H9 (cell line): Measurements from ENCODE around the gene ABCA1. TPM values are rescaled to one million over a fixed set of nuclear protein-coding genes. Genes with fewer than 3 reads are reported as not detected.

Source experiments
- DNase-seq: peaks from one replicate; pipeline ENCODE4 v3.0.0-alpha.2; 2017
- H2AFZ ChIP-seq: one replicate; pipeline ENCODE4 v1.6.1; 2013; ENCODE audit warnings: mild to moderate bottlenecking, low read length, control low read depth, moderate library complexity
- H2AK5ac ChIP-seq: 2 replicates; pipeline ENCODE4 v1.6.1; 2013; ENCODE audit warnings: low read length, control low read depth, mixed read lengths; ENCODE audit not compliant: insufficient read length
- H2BK120ac ChIP-seq: one replicate; pipeline ENCODE4 v1.6.1; 2013; ENCODE audit warnings: low read depth, mild to moderate bottlenecking, low read length, control low read depth, inconsistent platforms; ENCODE audit not compliant: poor library complexity, severe bottlenecking
- H2BK12ac ChIP-seq: 2 replicates; pipeline ENCODE4 v1.6.1; 2013; ENCODE audit warnings: low read length, control low read depth, mixed read lengths, low read depth; ENCODE audit not compliant: insufficient read length
- H2BK15ac ChIP-seq: 2 replicates; pipeline ENCODE4 v1.6.1; 2013; ENCODE audit warnings: low read depth, low read length, control low read depth
- H2BK20ac ChIP-seq: one replicate; pipeline ENCODE4 v1.6.1; 2013; ENCODE audit warnings: low read depth, mild to moderate bottlenecking, low read length, control low read depth, inconsistent platforms; ENCODE audit not compliant: poor library complexity, severe bottlenecking
- H2BK5ac ChIP-seq: 2 replicates; pipeline ENCODE4 v1.6.1; 2013; ENCODE audit warnings: low read length, control low read depth, mixed read lengths; ENCODE audit not compliant: insufficient read length
- H3K14ac ChIP-seq: 2 replicates; pipeline ENCODE4 v1.6.1; 2013; ENCODE audit warnings: low read length, control low read depth; ENCODE audit not compliant: insufficient read depth
- H3K18ac ChIP-seq: 2 replicates; pipeline ENCODE4 v1.6.1; 2013; ENCODE audit warnings: low read depth, mild to moderate bottlenecking, mixed read lengths, low read length, control low read depth; ENCODE audit not compliant: insufficient read length
- H3K23ac ChIP-seq: 2 replicates; pipeline ENCODE4 v1.6.1; 2013; ENCODE audit warnings: low read length, control low read depth, mixed read lengths, low read depth; ENCODE audit not compliant: insufficient read length
- H3K23me2 ChIP-seq: 2 replicates; pipeline ENCODE4 v1.6.1; 2013; ENCODE audit warnings: low read depth, mild to moderate bottlenecking, mixed read lengths, low read length, control low read depth; ENCODE audit not compliant: insufficient read length, poor library complexity, severe bottlenecking
- H3K27ac ChIP-seq: 2 replicates; pipeline ENCODE4 v1.5.1; 2013; ENCODE audit warnings: low read length, control low read depth, mixed read lengths, low read depth; ENCODE audit not compliant: insufficient read length
- H3K27me3 ChIP-seq: 2 replicates; pipeline ENCODE4 v1.6.1; 2013; ENCODE audit warnings: low read length, control low read depth, inconsistent platforms; ENCODE audit not compliant: insufficient read depth
- H3K4ac ChIP-seq: 2 replicates; pipeline ENCODE4 v1.6.1; 2013; ENCODE audit warnings: low read depth, mild to moderate bottlenecking, control low read depth, inconsistent platforms, low read length, moderate library complexity
- H3K4me1 ChIP-seq: 2 replicates; pipeline ENCODE4 v1.6.1; 2013; ENCODE audit warnings: low read length, control low read depth, inconsistent platforms; ENCODE audit not compliant: insufficient read depth
- H3K4me2 ChIP-seq: 2 replicates; pipeline ENCODE4 v1.6.1; 2013; ENCODE audit warnings: low read length, control low read depth, mixed read lengths; ENCODE audit not compliant: insufficient read length, insufficient read depth
- H3K56ac ChIP-seq: 2 replicates; pipeline ENCODE4 v1.6.1; 2013; ENCODE audit warnings: low read depth, mild to moderate bottlenecking, mixed read lengths, low read length, control low read depth; ENCODE audit not compliant: insufficient read length
- H3K79me1 ChIP-seq: 2 replicates; pipeline ENCODE4 v1.6.1; 2013; ENCODE audit warnings: low read depth, mild to moderate bottlenecking, moderate library complexity, low read length, control low read depth, inconsistent platforms; ENCODE audit not compliant: insufficient read depth, poor library complexity, severe bottlenecking
- H3K79me2 ChIP-seq: 2 replicates; pipeline ENCODE4 v1.6.1; 2013; ENCODE audit warnings: low read length, control low read depth, inconsistent platforms; ENCODE audit not compliant: insufficient read depth
- H3K9ac ChIP-seq: 2 replicates; pipeline ENCODE4 v1.6.1; 2013; ENCODE audit warnings: low read length, control low read depth, mixed read lengths; ENCODE audit not compliant: insufficient read length; ENCODE audit errors: extremely low read depth
- H3K9me3 ChIP-seq: one replicate; pipeline ENCODE4 v1.6.1; 2013; ENCODE audit warnings: low read depth, low read length, inconsistent platforms; ENCODE audit not compliant: control insufficient read depth
- H3T11ph ChIP-seq: one replicate; pipeline ENCODE4 v1.6.1; 2013; ENCODE audit warnings: mild to moderate bottlenecking, low read length, control low read depth, inconsistent platforms
- H4K20me1 ChIP-seq: one replicate; pipeline ENCODE4 v1.6.1; 2013; ENCODE audit not compliant: control insufficient read depth, insufficient read length, insufficient read depth
- H4K5ac ChIP-seq: 2 replicates; pipeline ENCODE4 v1.6.1; 2013; ENCODE audit warnings: low read depth, mild to moderate bottlenecking, mixed read lengths, low read length, control low read depth; ENCODE audit not compliant: insufficient read length
- H4K8ac ChIP-seq: replicated peaks from 2 replicates; pipeline ENCODE4 v1.6.1; 2013; ENCODE audit warnings: low read length, control low read depth, mixed read lengths, low read depth; ENCODE audit not compliant: insufficient read length
- H4K91ac ChIP-seq: 2 replicates; pipeline ENCODE4 v1.6.1; 2013; ENCODE audit warnings: low read depth, mild to moderate bottlenecking, moderate library complexity, mixed read lengths, low read length, control low read depth; ENCODE audit not compliant: insufficient read length
- H3K27ac Mint-ChIP-seq, 3 experiments: 2 replicates in 2 of 3; 3 replicates in 1 of 3; pipeline ENCODE4 v1.8.0; 2020 to 2021; ENCODE audit warnings: mixed read lengths in 3 of 3, mild to moderate bottlenecking in 1 of 3, moderate library complexity in 1 of 3
- H3K27me3 Mint-ChIP-seq: 2 replicates; pipeline ENCODE4 v1.8.0; 2021; ENCODE audit warnings: low read depth, mild to moderate bottlenecking, moderate library complexity, mixed read lengths
- H3K36me3 Mint-ChIP-seq, 3 experiments: 2 replicates in 2 of 3; 3 replicates in 1 of 3; pipeline ENCODE4 v1.8.0; 2020 to 2021; ENCODE audit warnings: low read depth in 3 of 3, mixed read lengths in 3 of 3; ENCODE audit not compliant: insufficient read depth in 1 of 3
- H3K4me1 Mint-ChIP-seq, 2 experiments: 2 replicates each; pipeline ENCODE4 v1.8.0; 2020; ENCODE audit warnings: mixed read lengths in 2 of 2
- H3K4me3 Mint-ChIP-seq, 2 experiments: 2 replicates in 1 of 2; 3 replicates in 1 of 2; pipeline ENCODE4 v1.8.0; 2020 to 2021; ENCODE audit warnings: mild to moderate bottlenecking in 2 of 2, mixed read lengths in 2 of 2, moderate library complexity in 1 of 2
- H3K9me3 Mint-ChIP-seq, 2 experiments: 2 replicates in 1 of 2; 3 replicates in 1 of 2; pipeline ENCODE4 v1.8.0; 2020; ENCODE audit warnings: mild to moderate bottlenecking in 2 of 2, mixed read lengths in 2 of 2, moderate library complexity in 1 of 2
- WGBS: extraction: QIAGEN DNeasy Blood & Tissue Kit; methylation state at CpG from one replicate; pipeline ENCODE4 v1.1.7; 2013; ENCODE audit warnings: missing lambda C conversion rate, low lambda C conversion rate, mixed read lengths; ENCODE audit not compliant: insufficient read length; ENCODE audit errors: extremely low coverage; 5-methylcytosine and 5-hydroxymethylcytosine counted together
- total RNA-seq: library from RNA; stranded (reverse); gene quantifications from 2 replicates; pipeline ENCODE4 v1.2.1, GENCODE V29; 2021
- TF ChIP-seq, protein P1 (sequence below): fragments of 200-600 bp; sonication (generic); conservative IDR thresholded peaks from 3 replicates; pipeline ENCODE4 v1.8.0; 2021; ENCODE audit warnings: antibody characterized with exemption, mild to moderate bottlenecking

Gene ABCA1
- total RNA-seq, 1 experiment from 2014 or later = 16.6 TPM

DNA sequence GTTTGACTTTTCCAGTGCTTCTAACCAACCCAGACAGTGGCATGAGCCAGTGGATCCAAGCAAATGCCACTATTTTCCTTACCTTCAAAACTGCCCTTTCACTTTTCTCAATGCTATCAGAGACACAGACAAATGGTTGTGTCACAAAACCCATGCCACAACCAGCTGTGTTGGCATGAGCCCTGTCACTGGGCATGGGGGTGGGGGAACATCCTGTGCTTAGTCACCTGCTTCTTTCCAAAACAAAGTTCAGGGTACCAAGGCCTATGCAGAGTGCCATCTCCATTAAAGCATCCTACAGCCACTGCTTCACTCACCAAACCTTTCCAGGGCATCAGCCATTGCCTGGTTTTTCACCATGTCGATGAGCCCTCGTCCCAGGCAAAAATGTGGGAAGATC lies 133.9 kb downstream of the ABCA1 start:
- Histone ChIP-seq H3K9ac (no peak overlapping the region), H3K4me1 (no peaks in the 10 kb centered on the region), H3K23ac (no peak overlapping the region), H2BK120ac (no peak overlapping the region), H2BK20ac (no peak overlapping the region), H3K4ac (no peak overlapping the region), H3K56ac (no peak overlapping the region), H3T11ph (no peak overlapping the region), H4K20me1 (no peaks in the 10 kb centered on the region), H3K4me2 (no peak overlapping the region), H3K9me3 (no peaks in the 10 kb centered on the region), H3K79me2 (no peaks in the 10 kb centered on the region), H3K18ac (no peak overlapping the region), H4K5ac (no peak overlapping the region), H3K79me1 (no peaks in the 10 kb centered on the region), H3K23me2 (no peaks in the 10 kb centered on the region), H2BK15ac (no peak overlapping the region), H4K91ac (no peak overlapping the region), H3K27ac (no peak overlapping the region), H2BK12ac (no peak overlapping the region), H4K8ac (no peak overlapping the region), H3K14ac (no peak overlapping the region), H2AK5ac (no peak overlapping the region), H3K27me3 (no peaks in the 10 kb centered on the region), H2AFZ (no peak overlapping the region), H2BK5ac (no peak overlapping the region)
- TF ChIP-seq, protein P1, sequence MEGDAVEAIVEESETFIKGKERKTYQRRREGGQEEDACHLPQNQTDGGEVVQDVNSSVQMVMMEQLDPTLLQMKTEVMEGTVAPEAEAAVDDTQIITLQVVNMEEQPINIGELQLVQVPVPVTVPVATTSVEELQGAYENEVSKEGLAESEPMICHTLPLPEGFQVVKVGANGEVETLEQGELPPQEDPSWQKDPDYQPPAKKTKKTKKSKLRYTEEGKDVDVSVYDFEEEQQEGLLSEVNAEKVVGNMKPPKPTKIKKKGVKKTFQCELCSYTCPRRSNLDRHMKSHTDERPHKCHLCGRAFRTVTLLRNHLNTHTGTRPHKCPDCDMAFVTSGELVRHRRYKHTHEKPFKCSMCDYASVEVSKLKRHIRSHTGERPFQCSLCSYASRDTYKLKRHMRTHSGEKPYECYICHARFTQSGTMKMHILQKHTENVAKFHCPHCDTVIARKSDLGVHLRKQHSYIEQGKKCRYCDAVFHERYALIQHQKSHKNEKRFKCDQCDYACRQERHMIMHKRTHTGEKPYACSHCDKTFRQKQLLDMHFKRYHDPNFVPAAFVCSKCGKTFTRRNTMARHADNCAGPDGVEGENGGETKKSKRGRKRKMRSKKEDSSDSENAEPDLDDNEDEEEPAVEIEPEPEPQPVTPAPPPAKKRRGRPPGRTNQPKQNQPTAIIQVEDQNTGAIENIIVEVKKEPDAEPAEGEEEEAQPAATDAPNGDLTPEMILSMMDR = no peak
- no peaks in the 10 kb centered on the region for H3K4me1 Mint-ChIP-seq
- H3K27me3 Mint-ChIP-seq = no peaks in the 10 kb centered on the region
- DNase-seq = no peak
- WGBS = no CpG with 5 or more reads among the region's 2 CpGs
- H3K27ac Mint-ChIP-seq = no peak overlapping the region
- no peaks in the 10 kb centered on the region for H3K9me3 Mint-ChIP-seq
- peaks cover 0 to 63% (median 53%) of the 10 kb centered on the region in 3 experiments; a peak in 5 of 7 replicates for H3K36me3 Mint-ChIP-seq
- no peak overlapping the region for H3K4me3 Mint-ChIP-seq
